HepG2 (cell line): ENCODE results near the gene NUTF2. TPM values are rescaled to one million over a fixed set of nuclear protein-coding genes. Genes with fewer than 3 reads are reported as not detected.
A peak's percentile ranks its signal among the peaks of the same experiment; 100 is the strongest.

Experiments used
- AGO1 ChIP-seq: fragments of 200-400 bp; formaldehyde crosslinking; IDR thresholded peaks from 2 replicates; pipeline ENCODE4 v1.6.1; 2017; ENCODE audit warnings: mild to moderate bottlenecking, low read depth, low read length, moderate library complexity; ENCODE audit not compliant: poor library complexity, severe bottlenecking
- AKNA ChIP-seq: sonication (generic); formaldehyde crosslinking; IDR thresholded peaks from 2 replicates; pipeline ENCODE4 v1.4.0; 2020; ENCODE audit warnings: missing genetic modification reagents, borderline replicate concordance
- ATF4 ChIP-seq, 2 experiments: fragments of 450-650 bp in 1 of 2; sonication (generic) in 1 of 2; formaldehyde crosslinking; IDR thresholded peaks; 2 replicates each; pipeline versions ENCODE4 v1.5.0 to v1.8.0; 2020 to 2022; ENCODE audit warnings: mild to moderate bottlenecking in 1 of 2, missing genetic modification reagents in 1 of 2
- ATF5 ChIP-seq: sonication (generic); formaldehyde crosslinking; IDR thresholded peaks from 2 replicates; pipeline ENCODE4 v1.4.0; 2020; ENCODE audit warnings: mild to moderate bottlenecking, low read depth, missing genetic modification reagents
- KDM6A ChIP-seq: IDR thresholded peaks from 2 replicates; pipeline ENCODE4 v1.6.1; 2016; ENCODE audit warnings: low read depth
- MZF1 ChIP-seq: sonication (generic); formaldehyde crosslinking; IDR thresholded peaks from 2 replicates; pipeline ENCODE4 v1.8.1; 2023; ENCODE audit warnings: mild to moderate bottlenecking, missing genetic modification reagents, borderline replicate concordance
- NR2F2 ChIP-seq: IDR thresholded peaks from 2 replicates; pipeline ENCODE4 v1.6.1; 2012; ENCODE audit warnings: low read depth, inconsistent platforms, borderline replicate concordance
- REXO4 ChIP-seq: sonication (generic); formaldehyde crosslinking; IDR thresholded peaks from 2 replicates; pipeline ENCODE4 v1.8.0; 2022; ENCODE audit warnings: missing genetic modification reagents, mild to moderate bottlenecking, borderline replicate concordance
- SRSF9 ChIP-seq: fragments of 200-400 bp; formaldehyde crosslinking; IDR thresholded peaks from 2 replicates; pipeline ENCODE4 v1.6.1; 2018; ENCODE audit warnings: borderline replicate concordance, mild to moderate bottlenecking, low read depth, low read length; ENCODE audit not compliant: insufficient read depth, poor library complexity, severe bottlenecking
- TCF7L2 ChIP-seq: IDR thresholded peaks from 2 replicates; pipeline ENCODE4 v1.6.1; 2011; ENCODE audit warnings: mild to moderate bottlenecking, low read depth, low read length, moderate library complexity
- ZBTB1 ChIP-seq: sonication (generic); formaldehyde crosslinking; IDR thresholded peaks from 2 replicates; pipeline ENCODE4 v1.4.0; 2020; ENCODE audit warnings: missing genetic modification reagents, borderline replicate concordance
- ZBTB7A ChIP-seq: sonication (generic); formaldehyde crosslinking; IDR thresholded peaks from 2 replicates; pipeline ENCODE4 v1.8.0; 2022; ENCODE audit warnings: mild to moderate bottlenecking, missing genetic modification reagents
- ZNF101 ChIP-seq: sonication (generic); formaldehyde crosslinking; IDR thresholded peaks from 2 replicates; pipeline ENCODE4 v1.4.0; 2020; ENCODE audit warnings: mild to moderate bottlenecking, low read depth, missing genetic modification reagents, borderline replicate concordance
- ZNF20 ChIP-seq: sonication (generic); formaldehyde crosslinking; IDR thresholded peaks from 2 replicates; pipeline ENCODE4 v1.4.0; 2020; ENCODE audit warnings: mild to moderate bottlenecking, moderate library complexity, missing genetic modification reagents
- ZNF547 ChIP-seq: sonication (generic); formaldehyde crosslinking; IDR thresholded peaks from 2 replicates; pipeline ENCODE4 v1.5.1; 2020; ENCODE audit warnings: mild to moderate bottlenecking, missing genetic modification reagents
- ZNF672 ChIP-seq: sonication (generic); formaldehyde crosslinking; IDR thresholded peaks from 2 replicates; pipeline ENCODE4 v1.8.1; 2022; ENCODE audit warnings: missing genetic modification reagents
- ZNF709 ChIP-seq: sonication (generic); formaldehyde crosslinking; IDR thresholded peaks from 2 replicates; pipeline ENCODE4 v1.5.0; 2020; ENCODE audit warnings: mild to moderate bottlenecking, missing genetic modification reagents
- ZNF720 ChIP-seq: sonication (generic); formaldehyde crosslinking; IDR thresholded peaks from 2 replicates; pipeline ENCODE4 v1.4.0; 2020; ENCODE audit warnings: missing genetic modification reagents
- ZUFSP ChIP-seq: sonication (generic); formaldehyde crosslinking; IDR thresholded peaks from 2 replicates; pipeline ENCODE4 v1.9.0; 2021; ENCODE audit warnings: missing genetic modification reagents, mild to moderate bottlenecking, borderline replicate concordance
- polyA plus RNA-seq, 8 experiments: library from polyadenylated mRNA; depleted of rRNA in 3 of 8; stranded (reverse) in 7 of 8; unstranded in 1 of 8; fragments of >200 nt; fragmentation: Illumina TruSeq in 4 of 8; extraction: Trizol in 4 of 8; gene quantifications; 2 replicates each; pipeline versions ENCODE4 v1.2.1 to v1.2.3, GENCODE V29; 2011 to 2016; ENCODE audit warnings: low read depth in 4 of 8, missing spikeins in 1 of 8, mixed read lengths in 1 of 8; ENCODE audit not compliant: insufficient read depth in 1 of 8
- total RNA-seq, 5 experiments: library from RNA; depleted of rRNA; stranded (reverse); fragments of >200 nt; fragmentation: Illumina TruSeq; extraction: Trizol; gene quantifications; 2 replicates each; pipeline ENCODE4 v1.2.3, GENCODE V29; 2016; ENCODE audit warnings: low read depth in 1 of 5

NUTF2 gene
- total and polyA plus RNA-seq, 2 of the 13 experiments (the other 11 are each of a cell fraction or from before 2014, with no cell fraction given) = 168 to 214 TPM

- TF ChIP-seq ZUFSP (CRISPR knock-in tag) (no peak), AKNA (no peak), NR2F2 (no peak; the same call in 1 of the 2 replicates), ZNF709 (CRISPR knock-in tag) (no peak), ATF4 (CRISPR knock-in tag; IDR thresholded peaks at IDR 0.05) (no peak), ATF5 (CRISPR knock-in tag) (no peak), ZNF101 (no peak), ZNF20 (CRISPR knock-in tag) (no peak), MZF1 (CRISPR knock-in tag) (no peak), ZNF720 (no peak), REXO4 (no peak), SRSF9 (no peak), ZNF547 (CRISPR knock-in tag) (peak; percentile 47; the same call in 1 of the 2 replicates), TCF7L2 (no peak), KDM6A (CRISPR knock-in tag) (no peak), AGO1 (no peak), ZBTB7A (CRISPR knock-in tag) (no peak), ZBTB1 (no peak), ZNF672 (CRISPR knock-in tag) (no peak)
Observed at GRCh38 chr16:67857547-67858233, 11.0 kb downstream of the NUTF2 start (continued).
